ENCODE data around the gene STUB1. TPM values are rescaled to one million over a fixed set of nuclear protein-coding genes. Genes with fewer than 3 reads are reported as not detected.

Gene STUB1
- total and polyA plus RNA-seq, 10 of the 15 experiments (the other 5 are each of a cell fraction or from before 2014, with no cell fraction given) = 4.2 to 136 (median 67.1) TPM

- TF ChIP-seq ATF2 (IDR thresholded peaks at IDR 0.05; ENCODE audit: low read length) = no peak
- TF ChIP-seq NR2C1 (IDR thresholded peaks at IDR 0.05) = peak; percentile 56
- TF ChIP-seq REST (IDR thresholded peaks at IDR 0.05; ENCODE audit: low read depth, low read length) = no peak
- 0 out of 2 replicates have a peak, but pooled peaks have one; percentile 43 for TF ChIP-seq TARDBP (IDR thresholded peaks at IDR 0.05; ENCODE audit: borderline replicate concordance)
- TF ChIP-seq ATF7 (IDR thresholded peaks at IDR 0.05; ENCODE audit: low read depth) = no peak
- TF ChIP-seq CTCF (IDR thresholded peaks at IDR 0.05 in 2 of 3, conservative IDR thresholded peaks at IDR 0.05 in 1 of 3; ENCODE audit: control insufficient read depth in 2 of 3, extremely low read depth in 1 of 3, insufficient read depth in 1 of 3, low read depth in 3 of 3, low read length in 3 of 3) = no peak
- TF ChIP-seq, protein P1, sequence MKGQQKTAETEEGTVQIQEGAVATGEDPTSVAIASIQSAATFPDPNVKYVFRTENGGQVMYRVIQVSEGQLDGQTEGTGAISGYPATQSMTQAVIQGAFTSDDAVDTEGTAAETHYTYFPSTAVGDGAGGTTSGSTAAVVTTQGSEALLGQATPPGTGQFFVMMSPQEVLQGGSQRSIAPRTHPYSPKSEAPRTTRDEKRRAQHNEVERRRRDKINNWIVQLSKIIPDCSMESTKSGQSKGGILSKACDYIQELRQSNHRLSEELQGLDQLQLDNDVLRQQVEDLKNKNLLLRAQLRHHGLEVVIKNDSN (IDR thresholded peaks at IDR 0.05; ENCODE audit: borderline replicate concordance, extremely low read length, insufficient read depth, low read depth, low read length) = no peak
- TF ChIP-seq, protein P2, sequence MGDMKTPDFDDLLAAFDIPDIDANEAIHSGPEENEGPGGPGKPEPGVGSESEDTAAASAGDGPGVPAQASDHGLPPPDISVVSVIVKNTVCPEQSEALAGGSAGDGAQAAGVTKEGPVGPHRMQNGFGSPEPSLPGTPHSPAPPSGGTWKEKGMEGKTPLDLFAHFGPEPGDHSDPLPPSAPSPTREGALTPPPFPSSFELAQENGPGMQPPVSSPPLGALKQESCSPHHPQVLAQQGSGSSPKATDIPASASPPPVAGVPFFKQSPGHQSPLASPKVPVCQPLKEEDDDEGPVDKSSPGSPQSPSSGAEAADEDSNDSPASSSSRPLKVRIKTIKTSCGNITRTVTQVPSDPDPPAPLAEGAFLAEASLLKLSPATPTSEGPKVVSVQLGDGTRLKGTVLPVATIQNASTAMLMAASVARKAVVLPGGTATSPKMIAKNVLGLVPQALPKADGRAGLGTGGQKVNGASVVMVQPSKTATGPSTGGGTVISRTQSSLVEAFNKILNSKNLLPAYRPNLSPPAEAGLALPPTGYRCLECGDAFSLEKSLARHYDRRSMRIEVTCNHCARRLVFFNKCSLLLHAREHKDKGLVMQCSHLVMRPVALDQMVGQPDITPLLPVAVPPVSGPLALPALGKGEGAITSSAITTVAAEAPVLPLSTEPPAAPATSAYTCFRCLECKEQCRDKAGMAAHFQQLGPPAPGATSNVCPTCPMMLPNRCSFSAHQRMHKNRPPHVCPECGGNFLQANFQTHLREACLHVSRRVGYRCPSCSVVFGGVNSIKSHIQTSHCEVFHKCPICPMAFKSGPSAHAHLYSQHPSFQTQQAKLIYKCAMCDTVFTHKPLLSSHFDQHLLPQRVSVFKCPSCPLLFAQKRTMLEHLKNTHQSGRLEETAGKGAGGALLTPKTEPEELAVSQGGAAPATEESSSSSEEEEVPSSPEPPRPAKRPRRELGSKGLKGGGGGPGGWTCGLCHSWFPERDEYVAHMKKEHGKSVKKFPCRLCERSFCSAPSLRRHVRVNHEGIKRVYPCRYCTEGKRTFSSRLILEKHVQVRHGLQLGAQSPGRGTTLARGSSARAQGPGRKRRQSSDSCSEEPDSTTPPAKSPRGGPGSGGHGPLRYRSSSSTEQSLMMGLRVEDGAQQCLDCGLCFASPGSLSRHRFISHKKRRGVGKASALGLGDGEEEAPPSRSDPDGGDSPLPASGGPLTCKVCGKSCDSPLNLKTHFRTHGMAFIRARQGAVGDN (IDR thresholded peaks at IDR 0.05) = peak; percentile 87
- no peak for TF ChIP-seq CUX1 (IDR thresholded peaks at IDR 0.05; ENCODE audit: insufficient replicate concordance, low read depth, low read length)
Observed at GRCh38 chr16:720990-721764, 41.0 kb downstream of the STUB1 start, which contains the start of gene ANTKMT (continued).
